ENCODE measurements around the gene GBP3.

The GBP3 gene

GRCh38 chr1:89001510-89001909 is 21.2 kb downstream of the GBP3 start:
- Histone ChIP-seq H3K9ac (ENCODE audit: insufficient read length, low read depth) (no peak overlapping the region), H3K9me3 (ENCODE audit: insufficient read depth, low read length) (no peaks in the 10 kb centered on the region), H3K4me3 (ENCODE audit: insufficient read length, low read depth) (no peak overlapping the region), H3K4me1 (ENCODE audit: insufficient read depth, insufficient read length) (no peaks in the 10 kb centered on the region), H3K36me3 (ENCODE audit: insufficient read depth, insufficient read length, low read length) (no peaks in the 10 kb centered on the region), H3K27me3 (ENCODE audit: insufficient read depth, insufficient read length) (no peaks in the 10 kb centered on the region)
- DNase-seq (ENCODE audit: low read depth, low spot score), result no peak
- TF ChIP-seq ZNF274 (IDR thresholded peaks at IDR 0.05; ENCODE audit: low read depth, low read length) (no peak), YY1 (IDR thresholded peaks at IDR 0.05; ENCODE audit: insufficient read depth, insufficient read length) (no peak), SUZ12 (IDR thresholded peaks at IDR 0.05; ENCODE audit: extremely low read depth, insufficient read depth, insufficient read length) (no peak)

GRCh38 chr1:88998716-88999115 is 23.9 kb downstream of the GBP3 start:
- H3K4me3 ChIP-seq (ENCODE audit: insufficient read length, low read depth), result no peak overlapping the region
- no peaks in the 10 kb centered on the region for H3K27me3 ChIP-seq (ENCODE audit: insufficient read depth, insufficient read length)
- TF ChIP-seq ZNF274 (IDR thresholded peaks at IDR 0.05; ENCODE audit: low read depth, low read length), result no peak
- no peak for TF ChIP-seq SUZ12 (IDR thresholded peaks at IDR 0.05; ENCODE audit: extremely low read depth, insufficient read depth, insufficient read length)
- no peak for TF ChIP-seq YY1 (IDR thresholded peaks at IDR 0.05; ENCODE audit: insufficient read depth, insufficient read length)
- H3K36me3 ChIP-seq (ENCODE audit: insufficient read depth, insufficient read length, low read length), result no peaks in the 10 kb centered on the region
- H3K9me3 ChIP-seq (ENCODE audit: insufficient read depth, low read length), result no peaks in the 10 kb centered on the region
- H3K4me1 ChIP-seq (ENCODE audit: insufficient read depth, insufficient read length), result no peaks in the 10 kb centered on the region
- peak; percentile 50 for DNase-seq (ENCODE audit: low read depth, low spot score)
- no peak overlapping the region for H3K9ac ChIP-seq (ENCODE audit: insufficient read length, low read depth)

- Histone ChIP-seq H3K27me3 (ENCODE audit: insufficient read depth, insufficient read length) (no peaks in the 10 kb centered on the region), H3K4me3 (ENCODE audit: insufficient read length, low read depth) (no peak overlapping the region), H3K36me3 (ENCODE audit: insufficient read depth, insufficient read length, low read length) (peaks cover 42% of the 10 kb centered on the region), H3K9ac (ENCODE audit: insufficient read length, low read depth) (no peak overlapping the region), H3K4me1 (ENCODE audit: insufficient read depth, insufficient read length) (peaks cover 2% of the 10 kb centered on the region), H3K9me3 (ENCODE audit: insufficient read depth, low read length) (no peaks in the 10 kb centered on the region)
- DNase-seq (ENCODE audit: low read depth, low spot score), result no peak
- TF ChIP-seq ZNF274 (IDR thresholded peaks at IDR 0.05; ENCODE audit: low read depth, low read length) (no peak), SUZ12 (IDR thresholded peaks at IDR 0.05; ENCODE audit: extremely low read depth, insufficient read depth, insufficient read length) (no peak), YY1 (IDR thresholded peaks at IDR 0.05; ENCODE audit: insufficient read depth, insufficient read length) (no peak)
Measured at GRCh38 chr1:88990426-88990825, 32.2 kb downstream of the GBP3 start.

DNA sequence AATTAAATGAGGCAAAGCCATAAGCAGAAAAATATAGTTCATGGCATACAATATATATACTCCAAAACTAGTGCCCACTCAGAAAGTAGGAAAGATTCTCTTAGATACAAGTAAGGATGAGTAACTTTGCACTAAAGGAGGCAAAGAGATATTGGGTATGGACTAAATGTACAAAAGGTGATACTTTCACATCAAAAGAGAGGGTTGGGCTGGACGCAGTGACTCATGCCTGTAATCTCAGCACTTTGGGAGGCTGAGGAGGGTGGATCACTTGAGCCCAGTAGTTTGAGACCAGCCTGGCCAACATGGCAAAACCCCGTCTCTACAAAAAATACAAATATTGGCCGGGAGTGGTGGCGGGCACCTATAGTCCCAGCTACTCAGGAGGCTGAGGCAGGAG is 37.0 kb downstream of the GBP3 start:
- H3K4me3 ChIP-seq (ENCODE audit: insufficient read length, low read depth), result no peak overlapping the region
- TF ChIP-seq ZNF274 (IDR thresholded peaks at IDR 0.05; ENCODE audit: low read depth, low read length), result no peak
- no peaks in the 10 kb centered on the region for H3K27me3 ChIP-seq (ENCODE audit: insufficient read depth, insufficient read length)
- H3K36me3 ChIP-seq (ENCODE audit: insufficient read depth, insufficient read length, low read length), result peaks cover 76% of the 10 kb centered on the region
- DNase-seq (ENCODE audit: low read depth, low spot score), result no peak
- no peak overlapping the region for H3K9ac ChIP-seq (ENCODE audit: insufficient read length, low read depth)
- H3K9me3 ChIP-seq (ENCODE audit: insufficient read depth, low read length), result no peaks in the 10 kb centered on the region
- peaks cover 2% of the 10 kb centered on the region for H3K4me1 ChIP-seq (ENCODE audit: insufficient read depth, insufficient read length)

GRCh38 chr1:88985032-88985431 is 37.6 kb downstream of the GBP3 start:
- no peaks in the 10 kb centered on the region for H3K27me3 ChIP-seq (ENCODE audit: insufficient read depth, insufficient read length)
- DNase-seq (ENCODE audit: low read depth, low spot score), result no peak
- no peak overlapping the region for H3K4me3 ChIP-seq (ENCODE audit: insufficient read length, low read depth)
- H3K9me3 ChIP-seq (ENCODE audit: insufficient read depth, low read length), result no peaks in the 10 kb centered on the region
- peaks cover 76% of the 10 kb centered on the region for H3K36me3 ChIP-seq (ENCODE audit: insufficient read depth, insufficient read length, low read length)
- no peak overlapping the region for H3K9ac ChIP-seq (ENCODE audit: insufficient read length, low read depth)
- no peak for TF ChIP-seq SUZ12 (IDR thresholded peaks at IDR 0.05; ENCODE audit: extremely low read depth, insufficient read depth, insufficient read length)
- no peak for TF ChIP-seq ZNF274 (IDR thresholded peaks at IDR 0.05; ENCODE audit: low read depth, low read length)
- TF ChIP-seq YY1 (IDR thresholded peaks at IDR 0.05; ENCODE audit: insufficient read depth, insufficient read length), result no peak
- peaks cover 2% of the 10 kb centered on the region for H3K4me1 ChIP-seq (ENCODE audit: insufficient read depth, insufficient read length)

- no peak for DNase-seq (ENCODE audit: low read depth, low spot score)
- Histone ChIP-seq H3K4me1 (ENCODE audit: insufficient read depth, insufficient read length) (peaks cover under 1% of the 10 kb centered on the region), H3K27me3 (ENCODE audit: insufficient read depth, insufficient read length) (no peaks in the 10 kb centered on the region), H3K36me3 (ENCODE audit: insufficient read depth, insufficient read length, low read length) (peaks cover 78% of the 10 kb centered on the region), H3K9me3 (ENCODE audit: insufficient read depth, low read length) (no peaks in the 10 kb centered on the region), H3K4me3 (ENCODE audit: insufficient read length, low read depth) (no peak overlapping the region), H3K9ac (ENCODE audit: insufficient read length, low read depth) (no peak overlapping the region)
- TF ChIP-seq SUZ12 (IDR thresholded peaks at IDR 0.05; ENCODE audit: extremely low read depth, insufficient read depth, insufficient read length) (no peak), ZNF274 (IDR thresholded peaks at IDR 0.05; ENCODE audit: low read depth, low read length) (no peak), YY1 (IDR thresholded peaks at IDR 0.05; ENCODE audit: insufficient read depth, insufficient read length) (no peak)
Measured at GRCh38 chr1:88984569-88984968, 38.1 kb downstream of the GBP3 start.

- H3K4me1 ChIP-seq (ENCODE audit: insufficient read depth, insufficient read length), result no peaks in the 10 kb centered on the region
- no peak overlapping the region for H3K9ac ChIP-seq (ENCODE audit: insufficient read length, low read depth)
- no peak for DNase-seq (ENCODE audit: low read depth, low spot score)
- H3K9me3 ChIP-seq (ENCODE audit: insufficient read depth, low read length), result no peaks in the 10 kb centered on the region
- no peak for TF ChIP-seq SUZ12 (IDR thresholded peaks at IDR 0.05; ENCODE audit: extremely low read depth, insufficient read depth, insufficient read length)
- TF ChIP-seq ZNF274 (IDR thresholded peaks at IDR 0.05; ENCODE audit: low read depth, low read length), result no peak
- TF ChIP-seq YY1 (IDR thresholded peaks at IDR 0.05; ENCODE audit: insufficient read depth, insufficient read length), result no peak
- H3K36me3 ChIP-seq (ENCODE audit: insufficient read depth, insufficient read length, low read length), result peaks cover 76% of the 10 kb centered on the region
- H3K4me3 ChIP-seq (ENCODE audit: insufficient read length, low read depth), result no peak overlapping the region
- no peaks in the 10 kb centered on the region for H3K27me3 ChIP-seq (ENCODE audit: insufficient read depth, insufficient read length)
Measured at GRCh38 chr1:88983791-88984559, 38.7 kb downstream of the GBP3 start.

Data from NT2/D1 (cell line).